Endothelial cell of umbilical vein (primary cell): Measurements from ENCODE around the gene MAP7D2. TPM values are rescaled to one million over a fixed set of nuclear protein-coding genes. Genes with fewer than 3 reads are reported as not detected.

Experiments used
- BruUV-seq: library from RNA; stranded (reverse); fragments of 400-500 nt; replicated peaks from 2 replicates; lab custom pipeline; 2021; lab: Mats Ljungman, UMichigan
- CTCF ChIA-PET: fragments of 300-600, 350-600 bp; sonication (Branson Sonifier 250); formaldehyde crosslinking; loops from one replicate; lab custom pipeline; 2021; ENCODE audit warnings: antibody characterized with exemption, inconsistent platforms; lab: Charles Lee
- POLR2A ChIA-PET: fragments of 300-600, 350-600 bp; sonication (Branson Sonifier 250); formaldehyde crosslinking; loops from one replicate; lab custom pipeline; 2021; ENCODE audit warnings: antibody characterized with exemption, inconsistent platforms; lab: Charles Lee
- DNase-seq: peaks from one replicate; pipeline ENCODE4 v3.0.0-alpha.2; 2011; ENCODE audit warnings: low read depth, low spot score
- FAIRE-seq: peaks from 2 replicates; lab custom pipeline; 2011; peaks lifted over from hg19 to GRCh38; lab: Jason Lieb, UNC
- H2AFZ ChIP-seq: 2 replicates; pipeline ENCODE4 v1.6.0; 2012; ENCODE audit warnings: low read depth, low read length, control low read depth, inconsistent platforms
- H3K27ac ChIP-seq: 2 replicates; pipeline ENCODE4 v1.5.1; 2011; ENCODE audit warnings: low read depth, mild to moderate bottlenecking, control low read depth, low read length, moderate library complexity; ENCODE audit not compliant: insufficient read depth
- H3K27me3 ChIP-seq, 2 experiments: 2 replicates each; pipeline versions ENCODE4 v1.6.0 to v1.6.1; 2011; ENCODE audit warnings: low read length in 2 of 2, mixed read lengths in 1 of 2; ENCODE audit not compliant: control insufficient read depth in 2 of 2, insufficient read depth in 2 of 2
- H3K36me3 ChIP-seq, 2 experiments: 2 replicates in 1 of 2; 3 replicates in 1 of 2; pipeline ENCODE4 v1.5.1; 2011; ENCODE audit warnings: low read length in 2 of 2, mild to moderate bottlenecking in 1 of 2, moderate library complexity in 1 of 2; ENCODE audit not compliant: control insufficient read depth in 2 of 2, insufficient read depth in 2 of 2; ENCODE audit errors: extremely low read depth in 1 of 2
- H3K4me1 ChIP-seq: 3 replicates; pipeline ENCODE4 v1.5.1; 2011; ENCODE audit warnings: mild to moderate bottlenecking, low read length; ENCODE audit not compliant: control insufficient read depth, insufficient read depth; ENCODE audit errors: extremely low read depth
- H3K4me2 ChIP-seq: 2 replicates; pipeline ENCODE4 v1.6.1; 2011; ENCODE audit warnings: low read length, control low read depth, mixed read lengths; ENCODE audit not compliant: insufficient read depth
- H3K4me3 ChIP-seq, 3 experiments: fragments of 200-600 bp in 1 of 3; sonication (generic), shearing (Covaris generic) in 1 of 3; replicated peaks in 1 of 3; 2 replicates each; pipeline ENCODE4 v1.5.1; 2011 to 2016; ENCODE audit warnings: control low read depth in 3 of 3, low read length in 3 of 3, mild to moderate bottlenecking in 2 of 3, inconsistent platforms in 1 of 3, low read depth in 1 of 3, moderate library complexity in 1 of 3; ENCODE audit not compliant: insufficient read depth in 1 of 3
- H3K79me2 ChIP-seq: 2 replicates; pipeline ENCODE4 v1.6.0; 2012; ENCODE audit warnings: low read length, inconsistent platforms; ENCODE audit not compliant: control insufficient read depth, insufficient read depth
- H3K9ac ChIP-seq: replicated peaks from 2 replicates; pipeline ENCODE3; 2011; ENCODE audit warnings: low read length, control low read depth; ENCODE audit not compliant: insufficient read depth; ENCODE audit errors: extremely low read depth
- H3K9me1 ChIP-seq: replicated peaks from 3 replicates; pipeline ENCODE4 v1.6.0; 2011; ENCODE audit warnings: mild to moderate bottlenecking, low read length; ENCODE audit not compliant: control insufficient read depth, insufficient read depth; ENCODE audit errors: extremely low read depth
- H3K9me3 ChIP-seq: replicated peaks from 2 replicates; pipeline ENCODE4 v1.5.1; 2012; ENCODE audit warnings: low read length, inconsistent platforms; ENCODE audit not compliant: control insufficient read depth, insufficient read depth
- H4K20me1 ChIP-seq: replicated peaks from 2 replicates; pipeline ENCODE3; 2011; ENCODE audit warnings: mild to moderate bottlenecking, low read length; ENCODE audit not compliant: control insufficient read depth, insufficient read depth; ENCODE audit errors: extremely low read depth
- EZH2 ChIP-seq: IDR thresholded peaks from 2 replicates; pipeline ENCODE4 v1.6.1; 2012; ENCODE audit warnings: borderline replicate concordance, low read depth, mild to moderate bottlenecking, moderate library complexity, low read length, inconsistent platforms; ENCODE audit not compliant: severe bottlenecking
- FOS ChIP-seq: IDR thresholded peaks from 2 replicates; pipeline ENCODE4 v1.6.1; 2011; ENCODE audit warnings: mild to moderate bottlenecking, low read length, moderate library complexity, borderline replicate concordance; ENCODE audit not compliant: insufficient read depth
- GATA2 ChIP-seq: IDR thresholded peaks from 2 replicates; pipeline ENCODE4 v1.7.0; 2011; ENCODE audit warnings: low read depth, mild to moderate bottlenecking, moderate library complexity, mixed read lengths, low read length; ENCODE audit not compliant: insufficient read length, insufficient read depth
- JUN ChIP-seq: IDR thresholded peaks from 2 replicates; pipeline ENCODE4 v1.6.1; 2011; ENCODE audit warnings: borderline replicate concordance, low read depth; ENCODE audit not compliant: insufficient read length, insufficient read depth
- MYC ChIP-seq: IDR thresholded peaks from one replicate; pipeline ENCODE4 v1.6.1; 2011; ENCODE audit warnings: mild to moderate bottlenecking, low read depth, low read length
- POLR2A ChIP-seq: IDR thresholded peaks from 2 replicates; pipeline ENCODE4 v1.6.1; 2012; ENCODE audit warnings: low read depth, mild to moderate bottlenecking, control low read depth, low read length
- POLR2AphosphoS5 ChIP-seq: IDR thresholded peaks from 2 replicates; pipeline ENCODE4 v1.6.1; 2012; ENCODE audit warnings: low read depth, mild to moderate bottlenecking, control low read depth, low read length, moderate library complexity; ENCODE audit not compliant: insufficient read depth
- dilution Hi-C: fragments of 300-500 bp; cut with MboI; formaldehyde crosslinking; loops from one replicate; pipeline ENCODE4 v1.15.0; 2019; ENCODE audit warnings: low sequenced_read_pairs; ENCODE audit not compliant: extremely low pct_ligation_motif_present
- intact Hi-C: fragments of 100-400 bp; cut with micrococcal nuclease; formaldehyde crosslinking; loops from one replicate; pipeline ENCODE4 v1.10.0; 2022
- polyA plus RNA-seq, 4 experiments: library from polyadenylated mRNA; depleted of rRNA in 3 of 4; stranded (reverse) in 3 of 4; unstranded in 1 of 4; fragments of >200 nt; gene quantifications; 2 replicates each; pipeline versions ENCODE4 v1.2.1 to v1.2.3, GENCODE V29; 2011 to 2012; ENCODE audit warnings: missing spikeins in 1 of 4
- total RNA-seq: library from RNA; stranded (reverse); gene quantifications from 2 replicates; pipeline ENCODE4 v1.2.3, GENCODE V29; 2021
- TF ChIP-seq, protein P1 (sequence below), 2 donors: IDR thresholded peaks; 1 replicate in 1 of 2; 2 replicates in 1 of 2; pipeline ENCODE4 v1.5.1; 2011; ENCODE audit warnings: low read length in 2 of 2, mild to moderate bottlenecking in 2 of 2, moderate library complexity in 2 of 2, control low read depth in 1 of 2, inconsistent platforms in 1 of 2, low read depth in 1 of 2; ENCODE audit not compliant: insufficient read depth in 1 of 2; ENCODE audit errors: extremely low read depth in 1 of 2
- TF ChIP-seq, protein P2 (sequence below): IDR thresholded peaks from 2 replicates; pipeline ENCODE4 v1.6.1; 2011; ENCODE audit not compliant: insufficient read depth, insufficient read length

The MAP7D2 gene
- total and polyA plus RNA-seq, 2 donors (not counting 3 experiments of a cell fraction or from before 2014, with no cell fraction given) = 0.08 to 0.15 TPM

DNA sequence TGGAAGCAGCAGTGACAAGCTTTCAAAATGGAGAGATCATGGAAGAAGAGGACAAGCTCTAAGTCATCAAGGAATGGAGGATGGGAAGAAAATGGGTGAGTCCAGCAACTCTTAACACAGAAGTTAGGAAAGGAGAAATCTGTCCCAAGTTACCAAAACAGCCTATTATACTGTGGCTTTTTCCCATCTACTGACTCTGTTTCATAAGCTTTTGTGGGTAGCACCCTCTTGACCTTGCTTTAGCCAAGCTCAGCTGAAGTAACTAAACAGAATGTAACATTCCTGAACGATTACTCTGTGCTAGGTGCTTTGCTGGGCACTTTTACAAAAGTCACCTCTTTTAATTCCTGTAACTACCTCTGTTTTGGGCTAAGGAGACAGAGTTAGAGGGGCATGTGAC, 54.9 kb downstream of the MAP7D2 start:
- DNase-seq (no peak), FAIRE-seq (no peak)
- no peaks in the 10 kb centered on the region for H3K36me3 ChIP-seq
- no peaks in the 10 kb centered on the region for H4K20me1 ChIP-seq
- TF ChIP-seq JUN (no peak), MYC (no peak), EZH2 (no peak), POLR2A (no peak), GATA2 (no peak), FOS (no peak), POLR2AphosphoS5 (no peak)
- TF ChIP-seq, protein P1, sequence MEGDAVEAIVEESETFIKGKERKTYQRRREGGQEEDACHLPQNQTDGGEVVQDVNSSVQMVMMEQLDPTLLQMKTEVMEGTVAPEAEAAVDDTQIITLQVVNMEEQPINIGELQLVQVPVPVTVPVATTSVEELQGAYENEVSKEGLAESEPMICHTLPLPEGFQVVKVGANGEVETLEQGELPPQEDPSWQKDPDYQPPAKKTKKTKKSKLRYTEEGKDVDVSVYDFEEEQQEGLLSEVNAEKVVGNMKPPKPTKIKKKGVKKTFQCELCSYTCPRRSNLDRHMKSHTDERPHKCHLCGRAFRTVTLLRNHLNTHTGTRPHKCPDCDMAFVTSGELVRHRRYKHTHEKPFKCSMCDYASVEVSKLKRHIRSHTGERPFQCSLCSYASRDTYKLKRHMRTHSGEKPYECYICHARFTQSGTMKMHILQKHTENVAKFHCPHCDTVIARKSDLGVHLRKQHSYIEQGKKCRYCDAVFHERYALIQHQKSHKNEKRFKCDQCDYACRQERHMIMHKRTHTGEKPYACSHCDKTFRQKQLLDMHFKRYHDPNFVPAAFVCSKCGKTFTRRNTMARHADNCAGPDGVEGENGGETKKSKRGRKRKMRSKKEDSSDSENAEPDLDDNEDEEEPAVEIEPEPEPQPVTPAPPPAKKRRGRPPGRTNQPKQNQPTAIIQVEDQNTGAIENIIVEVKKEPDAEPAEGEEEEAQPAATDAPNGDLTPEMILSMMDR (IDR thresholded peaks at IDR 0.05; ENCODE audit: extremely low read depth in 1 of 2, insufficient read depth in 1 of 2, low read depth in 1 of 2, low read length in 2 of 2) = no peak
- TF ChIP-seq, protein P2, sequence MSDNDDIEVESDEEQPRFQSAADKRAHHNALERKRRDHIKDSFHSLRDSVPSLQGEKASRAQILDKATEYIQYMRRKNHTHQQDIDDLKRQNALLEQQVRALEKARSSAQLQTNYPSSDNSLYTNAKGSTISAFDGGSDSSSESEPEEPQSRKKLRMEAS = no peak
- POLR2A ChIA-PET = no interaction called here
- no peaks in the 10 kb centered on the region for H3K79me2 ChIP-seq
- no TSS peak for BruUV-seq
- H3K27me3 ChIP-seq = no peaks in the 10 kb centered on the region
- H3K9ac ChIP-seq = no peak overlapping the region
- CTCF ChIA-PET = no interaction called here
- H3K9me3 ChIP-seq = no peaks in the 10 kb centered on the region
- H3K4me2 ChIP-seq = no peak overlapping the region
- no peak overlapping the region for H3K27ac ChIP-seq
- no peak overlapping the region for H3K4me3 ChIP-seq
- H3K9me1 ChIP-seq = no peaks in the 10 kb centered on the region
- H2AFZ ChIP-seq = no peak overlapping the region
- intact Hi-C loops (loop anchor here (10.0 kb wide), 1 partner anchor 517 kb away; no protein-coding TSS in a partner anchor), dilution Hi-C loops (no loop called here)
- H3K4me1 ChIP-seq = no peaks in the 10 kb centered on the region
